ENCODE results near the gene MAP2K5.

- TF ChIP-seq CTCF (IDR thresholded peaks at IDR 0.05; ENCODE audit: low read depth, low read length) (no peak), EZH2phosphoT487 (IDR thresholded peaks at IDR 0.05; ENCODE audit: low read depth) (no peak)
These were observed 197.9 kb downstream of the MAP2K5 start for GRCh38 chr15:67740405-67740804.

Data from OCI-LY3 (cell line).